Keratinocyte (primary cell): ENCODE measurements around the gene TMEM135. TPM values are rescaled to one million over a fixed set of nuclear protein-coding genes. Genes with fewer than 3 reads are reported as not detected.
"Not testable (repeated sequence)": the region's sequence is repeated elsewhere in the genome, so short reads cannot be mapped to it uniquely, and the experiment has no call there.

Experiments
- DNase-seq: peaks from one replicate; pipeline ENCODE4 v3.0.0-alpha.2; 2011; ENCODE audit warnings: low read depth, missing footprints, low spot score
- FAIRE-seq: peaks from 2 replicates; lab custom pipeline; 2011; peaks lifted over from hg19 to GRCh38; lab: Jason Lieb, UNC
- H2AFZ ChIP-seq: 2 replicates; pipeline ENCODE4 v1.6.0; 2012; ENCODE audit warnings: low read length, control low read depth, inconsistent platforms; ENCODE audit not compliant: control insufficient read depth
- H3K27ac ChIP-seq: 2 replicates; pipeline ENCODE4 v1.5.1; 2011; ENCODE audit warnings: low read length; ENCODE audit not compliant: control insufficient read depth, insufficient read depth
- H3K27me3 ChIP-seq: 3 replicates; pipeline ENCODE4 v1.6.0; 2011; ENCODE audit warnings: low read length; ENCODE audit not compliant: control insufficient read depth, insufficient read depth; ENCODE audit errors: extremely low read depth
- H3K36me3 ChIP-seq, 2 experiments: 2 replicates in 1 of 2; 3 replicates in 1 of 2; pipeline ENCODE4 v1.5.1; 2011; ENCODE audit warnings: low read length in 2 of 2, mild to moderate bottlenecking in 1 of 2; ENCODE audit not compliant: control insufficient read depth in 2 of 2, insufficient read depth in 2 of 2; ENCODE audit errors: extremely low read depth in 1 of 2
- H3K4me1 ChIP-seq: 3 replicates; pipeline ENCODE4 v1.5.1; 2011; ENCODE audit warnings: low read length; ENCODE audit not compliant: control insufficient read depth, insufficient read depth; ENCODE audit errors: extremely low read depth
- H3K4me2 ChIP-seq: 3 replicates; pipeline ENCODE4 v1.6.0; 2011; ENCODE audit warnings: low read depth, low read length; ENCODE audit not compliant: control insufficient read depth, insufficient read depth; ENCODE audit errors: extremely low read depth
- H3K4me3 ChIP-seq, 3 experiments: fragments of 200-600 bp in 1 of 3; sonication (generic) in 1 of 3; 2 replicates in 2 of 3; 3 replicates in 1 of 3; pipeline ENCODE4 v1.5.1; 2011 to 2016; ENCODE audit warnings: low read length in 3 of 3, mild to moderate bottlenecking in 3 of 3, control low read depth in 2 of 3, inconsistent platforms in 1 of 3, low read depth in 1 of 3, mixed read lengths in 1 of 3, mixed run types in 1 of 3, moderate library complexity in 1 of 3; ENCODE audit not compliant: control insufficient read depth in 2 of 3, insufficient read depth in 2 of 3; ENCODE audit errors: extremely low read depth in 1 of 3
- H3K79me2 ChIP-seq: 2 replicates; pipeline ENCODE4 v1.6.0; 2012; ENCODE audit warnings: low read length; ENCODE audit not compliant: control insufficient read depth, insufficient read depth
- H3K9ac ChIP-seq: 3 replicates; pipeline ENCODE4 v1.6.0; 2011; ENCODE audit warnings: low read length; ENCODE audit not compliant: control insufficient read depth, insufficient read depth; ENCODE audit errors: extremely low read depth
- H3K9me1 ChIP-seq: 3 replicates; pipeline ENCODE4 v1.6.0; 2011; ENCODE audit warnings: low read length; ENCODE audit not compliant: control insufficient read depth, insufficient read depth; ENCODE audit errors: extremely low read depth
- H3K9me3 ChIP-seq: 2 replicates; pipeline ENCODE4 v1.5.1; 2012; ENCODE audit warnings: low read depth, low read length; ENCODE audit not compliant: control insufficient read depth
- H4K20me1 ChIP-seq: 3 replicates; pipeline ENCODE4 v1.6.0; 2011; ENCODE audit warnings: low read length; ENCODE audit not compliant: control insufficient read depth, insufficient read depth; ENCODE audit errors: extremely low read depth
- EZH2 ChIP-seq: IDR thresholded peaks from one replicate; pipeline ENCODE4 v1.6.1; 2012; ENCODE audit warnings: inconsistent platforms, mild to moderate bottlenecking, low read length, moderate library complexity
- dilution Hi-C: fragments of 300-500 bp; cut with MboI; formaldehyde crosslinking; loops from one replicate; pipeline ENCODE4 v1.7.0; 2020; ENCODE audit warnings: low sequenced_read_pairs; ENCODE audit not compliant: extremely low pct_ligation_motif_present
- polyA plus RNA-seq, 5 experiments: library from polyadenylated mRNA; depleted of rRNA in 3 of 5; stranded (reverse) in 3 of 5; stranded (forward) in 1 of 5; unstranded in 1 of 5; fragments of >200 nt; gene quantifications; 1 replicate in 1 of 5; 2 replicates in 3 of 5; 3 replicates in 1 of 5; pipeline versions ENCODE4 v1.2.1 to v1.2.3, GENCODE V29; 2011 to 2012; ENCODE audit warnings: missing spikeins in 2 of 5, low read depth in 1 of 5, low replicate concordance in 1 of 5
- TF ChIP-seq, protein P1 (sequence below), 3 experiments: IDR thresholded peaks in 1 of 3; conservative IDR thresholded peaks in 1 of 3; optimal IDR thresholded peaks in 1 of 3; 2 replicates in 2 of 3; 3 replicates in 1 of 3; pipeline versions ENCODE3 to v1.5.1; 2011; ENCODE audit warnings: low read length in 3 of 3, mild to moderate bottlenecking in 3 of 3, moderate library complexity in 2 of 3, control low read depth in 1 of 3, inconsistent platforms in 1 of 3; ENCODE audit not compliant: insufficient read depth in 2 of 3; ENCODE audit errors: extremely low read depth in 1 of 3

Gene TMEM135
- polyA plus RNA-seq, 1 donor (not counting 4 experiments of a cell fraction or from before 2014, with no cell fraction given), result 15.0 TPM

DNA sequence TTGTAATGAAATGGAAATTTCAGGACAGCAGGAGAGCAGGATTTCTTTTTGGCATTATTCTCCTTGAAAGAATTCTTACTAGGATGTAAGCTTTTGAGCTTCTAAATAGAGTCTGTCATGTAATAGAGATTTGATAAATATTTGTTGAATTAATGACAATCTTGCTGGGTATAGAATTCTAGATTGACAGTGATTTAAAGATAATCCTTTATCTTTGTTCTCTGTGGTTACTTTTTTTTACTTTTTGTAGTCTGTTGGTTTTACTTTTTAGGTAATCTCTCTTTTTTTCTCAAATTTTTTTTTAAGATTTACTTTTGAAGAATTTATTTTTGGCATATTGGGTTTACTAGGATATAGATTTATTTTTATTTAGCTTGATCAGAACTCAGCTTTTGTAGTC is 54.8 kb downstream of the TMEM135 start:
- no peak for FAIRE-seq
- Histone ChIP-seq H3K4me2 (no peak overlapping the region), H3K9me3 (no peaks in the 10 kb centered on the region), H3K27ac (peak overlapping the region; percentile 42), H3K9ac (no peak overlapping the region), H3K4me3 (no peak overlapping the region), H3K4me1 (no peaks in the 10 kb centered on the region), H4K20me1 (no peaks in the 10 kb centered on the region), H3K36me3 (peaks cover 0 to 2% of the 10 kb centered on the region in 2 experiments), H2AFZ (no peak overlapping the region), H3K9me1 (no peaks in the 10 kb centered on the region), H3K27me3 (no peaks in the 10 kb centered on the region), H3K79me2 (no peaks in the 10 kb centered on the region)
- no peak for TF ChIP-seq EZH2
- no peak for DNase-seq
- dilution Hi-C loops, result no loop called here

DNA sequence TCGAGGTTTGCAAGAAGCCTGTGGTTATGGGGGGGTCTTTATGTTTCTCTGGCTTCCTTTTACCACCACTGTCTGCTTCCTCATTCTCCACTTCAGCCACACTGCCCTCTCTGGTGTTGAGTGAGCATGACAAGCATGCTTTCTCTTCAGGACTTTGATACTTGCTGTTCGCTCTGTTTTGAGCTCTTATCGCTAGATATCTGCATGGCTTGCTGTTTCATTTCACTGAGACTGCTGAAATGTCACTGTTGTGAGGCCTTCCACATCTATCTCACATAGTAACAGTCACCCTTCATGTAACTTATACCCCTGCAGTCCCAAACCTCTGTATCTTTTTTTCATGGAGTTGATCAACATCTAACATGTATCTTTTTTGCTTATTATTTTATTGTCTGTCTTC is 59.8 kb downstream of the TMEM135 start:
- H3K79me2 ChIP-seq, result no peaks in the 10 kb centered on the region
- peaks cover 0 to 3% of the 10 kb centered on the region in 2 experiments for H3K36me3 ChIP-seq
- H2AFZ ChIP-seq, result no peak overlapping the region
- no peaks in the 10 kb centered on the region for H3K4me1 ChIP-seq
- H3K27me3 ChIP-seq, result no peaks in the 10 kb centered on the region
- no peaks in the 10 kb centered on the region for H3K9me1 ChIP-seq
- H3K4me2 ChIP-seq, result no peak overlapping the region
- H4K20me1 ChIP-seq, result no peaks in the 10 kb centered on the region
- no peak overlapping the region for H3K9ac ChIP-seq
- FAIRE-seq (peak; percentile 87), DNase-seq (peak; percentile 1)
- dilution Hi-C loops, result no loop called here
- H3K27ac ChIP-seq, result no peak overlapping the region
- H3K4me3 ChIP-seq, result no peak overlapping the region
- TF ChIP-seq, protein P1, sequence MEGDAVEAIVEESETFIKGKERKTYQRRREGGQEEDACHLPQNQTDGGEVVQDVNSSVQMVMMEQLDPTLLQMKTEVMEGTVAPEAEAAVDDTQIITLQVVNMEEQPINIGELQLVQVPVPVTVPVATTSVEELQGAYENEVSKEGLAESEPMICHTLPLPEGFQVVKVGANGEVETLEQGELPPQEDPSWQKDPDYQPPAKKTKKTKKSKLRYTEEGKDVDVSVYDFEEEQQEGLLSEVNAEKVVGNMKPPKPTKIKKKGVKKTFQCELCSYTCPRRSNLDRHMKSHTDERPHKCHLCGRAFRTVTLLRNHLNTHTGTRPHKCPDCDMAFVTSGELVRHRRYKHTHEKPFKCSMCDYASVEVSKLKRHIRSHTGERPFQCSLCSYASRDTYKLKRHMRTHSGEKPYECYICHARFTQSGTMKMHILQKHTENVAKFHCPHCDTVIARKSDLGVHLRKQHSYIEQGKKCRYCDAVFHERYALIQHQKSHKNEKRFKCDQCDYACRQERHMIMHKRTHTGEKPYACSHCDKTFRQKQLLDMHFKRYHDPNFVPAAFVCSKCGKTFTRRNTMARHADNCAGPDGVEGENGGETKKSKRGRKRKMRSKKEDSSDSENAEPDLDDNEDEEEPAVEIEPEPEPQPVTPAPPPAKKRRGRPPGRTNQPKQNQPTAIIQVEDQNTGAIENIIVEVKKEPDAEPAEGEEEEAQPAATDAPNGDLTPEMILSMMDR (optimal IDR thresholded peaks at IDR 0.05 in 1 of 3, IDR thresholded peaks at IDR 0.05 in 1 of 3, conservative IDR thresholded peaks at IDR 0.05 in 1 of 3; ENCODE audit: extremely low read depth in 1 of 3, insufficient read depth in 2 of 3, low read length in 3 of 3), result peak; percentile 72 to 75 (median 75)
- TF ChIP-seq EZH2, result no peak
- H3K9me3 ChIP-seq, result no peaks in the 10 kb centered on the region

DNA sequence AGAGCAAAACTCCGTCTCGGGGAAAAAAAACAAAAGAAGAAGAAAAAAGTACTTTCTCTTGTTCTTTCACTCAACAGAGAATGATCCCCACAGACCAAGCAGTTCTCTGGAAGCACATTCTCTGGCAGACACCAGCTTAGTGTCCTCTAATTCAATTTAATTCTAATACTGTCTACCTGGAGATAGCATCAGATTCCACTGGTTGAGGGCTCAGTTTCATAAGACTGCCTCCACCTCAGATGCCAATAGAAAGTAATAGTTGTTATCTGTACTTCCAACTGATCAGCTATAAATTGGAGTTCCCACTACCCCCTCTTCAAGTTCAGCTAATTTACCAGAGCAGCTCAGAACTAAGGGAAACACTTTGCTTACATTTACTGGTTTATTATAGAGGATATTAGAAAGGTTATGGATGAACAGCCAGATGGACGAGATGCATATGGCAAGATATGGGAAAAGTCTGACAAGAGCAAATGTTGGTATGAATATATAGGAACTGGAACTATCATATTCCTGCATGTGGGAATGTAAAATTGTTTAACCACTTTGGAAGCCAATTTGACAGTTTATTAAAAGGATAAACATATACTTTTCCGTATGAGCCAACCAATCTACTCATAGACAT is 64.3 kb downstream of the TMEM135 start:
- Histone ChIP-seq H3K9ac (no peak overlapping the region), H3K9me1 (no peaks in the 10 kb centered on the region), H2AFZ (no peak overlapping the region), H3K4me2 (no peak overlapping the region), H3K36me3 (peaks cover 0 to 1% of the 10 kb centered on the region in 2 experiments), H3K4me3 (no peak overlapping the region), H4K20me1 (no peaks in the 10 kb centered on the region), H3K4me1 (no peaks in the 10 kb centered on the region), H3K27ac (no peak overlapping the region), H3K9me3 (no peaks in the 10 kb centered on the region), H3K27me3 (no peaks in the 10 kb centered on the region), H3K79me2 (peaks cover 5% of the 10 kb centered on the region)
- DNase-seq, result no peak
- dilution Hi-C loops, result no loop called here
- FAIRE-seq, result no peak
- TF ChIP-seq, protein P1 (optimal IDR thresholded peaks at IDR 0.05 in 1 of 3, IDR thresholded peaks at IDR 0.05 in 1 of 3, conservative IDR thresholded peaks at IDR 0.05 in 1 of 3; ENCODE audit: extremely low read depth in 1 of 3, insufficient read depth in 2 of 3, low read length in 3 of 3), result no peak
- no peak for TF ChIP-seq EZH2

DNA sequence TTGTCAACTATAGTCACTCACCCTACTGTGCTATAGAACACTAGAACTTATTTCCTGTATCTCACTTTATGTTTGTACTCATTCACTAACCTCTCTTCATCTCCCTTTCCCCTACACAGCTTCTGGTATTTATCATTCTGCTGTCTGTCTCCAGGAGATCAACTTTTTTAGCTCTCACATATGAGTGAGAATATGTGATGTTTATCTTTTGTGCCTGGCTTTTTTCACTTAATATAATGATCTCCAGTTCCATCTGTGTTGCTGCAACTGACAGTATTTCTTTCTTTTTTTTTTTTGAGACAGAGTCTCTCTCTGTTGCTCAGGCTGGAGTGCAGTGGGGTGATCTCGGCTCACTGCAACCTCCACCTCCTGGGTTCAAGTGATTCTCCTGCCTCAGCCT is 68.1 kb downstream of the TMEM135 start:
- H3K4me3 ChIP-seq, H3K9me1 ChIP-seq, H3K4me1 ChIP-seq, FAIRE-seq, DNase-seq, H4K20me1 ChIP-seq, H3K4me2 ChIP-seq, H3K9me3 ChIP-seq, H3K27me3 ChIP-seq, H3K79me2 ChIP-seq, H3K27ac ChIP-seq, dilution Hi-C loops, H3K36me3 ChIP-seq, H2AFZ ChIP-seq, H3K9ac ChIP-seq: not testable (repeated sequence)
